PC-9 (cell line): ENCODE data around the gene LSM2. TPM values are rescaled to one million over a fixed set of nuclear protein-coding genes. Genes with fewer than 3 reads are reported as not detected.
"Not testable (repeated sequence)": the region's sequence is repeated elsewhere in the genome, so short reads cannot be mapped to it uniquely, and the experiment has no call there.

Experiments
- BruUV-seq: library from RNA; stranded (reverse); fragments of 400-500 nt; replicated peaks from 2 replicates; lab custom pipeline; 2021; lab: Mats Ljungman, UMichigan
- CTCF ChIA-PET: fragments of 300-600 bp; sonication (Branson Sonifier 250); formaldehyde crosslinking; loops from one replicate; lab custom pipeline; 2022; ENCODE audit warnings: antibody characterized with exemption; lab: Charles Lee
- POLR2A ChIA-PET: fragments of 300-600 bp; sonication (Branson Sonifier 250); formaldehyde crosslinking; loops from one replicate; lab custom pipeline; 2022; ENCODE audit warnings: antibody characterized with exemption; ENCODE audit not compliant: unreplicated experiment; lab: Charles Lee
- DNase-seq, 2 experiments: peaks; one replicate each; pipeline versions ENCODE4 v3.0.0 to v3.0.0-alpha.2; 2015 to 2022; ENCODE audit warnings: mixed read lengths in 1 of 2
- H2AFZ ChIP-seq: fragments of 200-600 bp; sonication (generic); 2 replicates; pipeline ENCODE4 v1.8.1; 2017; ENCODE audit warnings: antibody characterized with exemption
- H3F3A ChIP-seq: fragments of 200-600 bp; sonication (generic); 2 replicates; pipeline ENCODE4 v1.8.1; 2017; ENCODE audit warnings: antibody characterized with exemption, mild to moderate bottlenecking, low read depth; ENCODE audit not compliant: insufficient read depth
- H3K27ac ChIP-seq: fragments of 200-600 bp; sonication (generic); 2 replicates; pipeline ENCODE4 v1.6.1; 2016; ENCODE audit warnings: mixed run types
- H3K27me3 ChIP-seq: fragments of 200-600 bp; sonication (generic); 2 replicates; pipeline ENCODE4 v1.6.1; 2016; ENCODE audit warnings: low read depth, mixed run types; ENCODE audit not compliant: insufficient read depth
- H3K36me3 ChIP-seq: fragments of 200-600 bp; sonication (generic); 2 replicates; pipeline ENCODE4 v1.6.1; 2016; ENCODE audit warnings: low read depth, mixed run types
- H3K4me1 ChIP-seq: fragments of 200-600 bp; sonication (generic); replicated peaks from 2 replicates; pipeline ENCODE4 v1.6.1; 2016; ENCODE audit warnings: mixed run types; ENCODE audit not compliant: insufficient read depth
- H3K4me2 ChIP-seq: fragments of 200-600 bp; sonication (generic); 2 replicates; pipeline ENCODE4 v1.6.1; 2017; ENCODE audit warnings: mixed run types
- H3K4me3 ChIP-seq: fragments of 200-600 bp; sonication (generic); 2 replicates; pipeline ENCODE4 v1.6.1; 2016; ENCODE audit warnings: mixed run types
- H3K79me2 ChIP-seq: fragments of 200-600 bp; sonication (generic); 2 replicates; pipeline ENCODE4 v1.6.1; 2017; ENCODE audit warnings: low read depth, mixed run types
- H3K9me2 ChIP-seq: fragments of 200-600 bp; sonication (generic); 2 replicates; pipeline ENCODE4 v1.8.1; 2017; ENCODE audit warnings: mild to moderate bottlenecking; ENCODE audit not compliant: insufficient read depth
- H3K9me3 ChIP-seq: fragments of 200-600 bp; sonication (generic); 2 replicates; pipeline ENCODE4 v1.8.1; 2016; ENCODE audit warnings: low read depth; ENCODE audit not compliant: insufficient read depth
- H4K20me1 ChIP-seq: fragments of 200-600 bp; sonication (generic); 2 replicates; pipeline ENCODE4 v1.8.1; 2017; ENCODE audit not compliant: insufficient read depth
- CTCF ChIP-seq: fragments of 200-600 bp; sonication (generic); conservative IDR thresholded peaks from 2 replicates; pipeline ENCODE4 v1.6.1; 2017; ENCODE audit warnings: mixed run types, antibody characterized with exemption, mild to moderate bottlenecking, moderate library complexity
- EZH2 ChIP-seq: fragments of 200-600 bp; sonication (generic); IDR thresholded peaks from 2 replicates; pipeline ENCODE4 v1.8.0; 2017; ENCODE audit warnings: antibody characterized with exemption, low read depth
- intact Hi-C: fragments of 100-400 bp; cut with micrococcal nuclease; formaldehyde crosslinking; loops from one replicate; pipeline ENCODE4 v1.10.0; 2022; ENCODE audit not compliant: unreplicated experiment
- total RNA-seq: library from RNA; stranded (reverse); gene quantifications from 2 replicates; pipeline ENCODE4 v1.2.3, GENCODE V29; 2021

LSM2 gene
- total RNA-seq, 1 experiment from 2014 or later: 74.3 TPM

- CTCF ChIA-PET: no interaction called here
- intact Hi-C loops: loop anchor here (10.0 kb wide), 2 partner anchors 277 to 1153 kb away; partner anchors contain the start of genes ATP6V1G2, DDX39B and NFKBIL1
- Histone ChIP-seq H3K27me3 (no peaks in the 10 kb centered on the region), H3K4me1 (peaks cover 69% of the 10 kb centered on the region), H4K20me1 (peaks cover 19% of the 10 kb centered on the region), H3K79me2 (peaks cover 69% of the 10 kb centered on the region), H3K9me2 (no peaks in the 10 kb centered on the region), H3F3A (peaks cover 89% of the 10 kb centered on the region), H3K4me2 (peak overlapping the region; percentile 98), H3K9me3 (no peaks in the 10 kb centered on the region), H3K27ac (peak overlapping the region; percentile 98), H3K4me3 (peak overlapping the region; percentile 81), H2AFZ (peak overlapping the region; percentile 78; the same call in 1 of the 2 replicates), H3K36me3 (no peaks in the 10 kb centered on the region)
- TF ChIP-seq EZH2 (no peak), CTCF (no peak)
- POLR2A ChIA-PET: interaction anchor here (0.5 to 0.6 kb wide), 2 partner anchors 517 to 1148 kb away, joined by 10 to 12 read pairs; no protein-coding TSS in a partner anchor
- DNase-seq: peak; percentile 55 to 85
- BruUV-seq: TSS peak; percentile 60
Observed at GRCh38 chr6:31821301-31822035, 14.7 kb upstream of the LSM2 start.

GRCh38 chr6:31820399-31820798, 13.6 kb upstream of the LSM2 start:
- Histone ChIP-seq H3K4me1 (peaks cover 59% of the 10 kb centered on the region), H4K20me1 (peaks cover 19% of the 10 kb centered on the region), H3K27ac (peak overlapping the region; percentile 98), H3K79me2 (peaks cover 72% of the 10 kb centered on the region), H3K4me2 (peak overlapping the region; percentile 98), H3F3A (peaks cover 79% of the 10 kb centered on the region), H3K4me3 (peak overlapping the region; percentile 81; the same call in 1 of the 2 replicates)
- H3K36me3 ChIP-seq, BruUV-seq, H3K9me2 ChIP-seq, H3K27me3 ChIP-seq, H3K9me3 ChIP-seq, POLR2A ChIA-PET, DNase-seq, H2AFZ ChIP-seq: not testable (repeated sequence)
- intact Hi-C loops: loop anchor here (10.0 kb wide), 2 partner anchors 276 to 1154 kb away; partner anchors contain the start of genes ATP6V1G2, DDX39B and NFKBIL1
- CTCF ChIA-PET: interaction anchor here (0.7 kb wide), 1 partner anchor 42 kb away, joined by 4 read pairs; the partner anchor contains the start of gene NEU1

- H3K27me3 ChIP-seq: no peaks in the 10 kb centered on the region
- no peak for DNase-seq
- intact Hi-C loops: loop anchor here (10.0 kb wide), 2 partner anchors 275 to 1155 kb away; partner anchors contain the start of genes ATP6V1G2, DDX39B and NFKBIL1
- peaks cover 53% of the 10 kb centered on the region for H3K4me1 ChIP-seq
- TF ChIP-seq CTCF (no peak), EZH2 (no peak)
- no peaks in the 10 kb centered on the region for H3K9me3 ChIP-seq
- H4K20me1 ChIP-seq: peaks cover 19% of the 10 kb centered on the region
- H3K4me2 ChIP-seq: peak overlapping the region; percentile 98
- peak overlapping the region; percentile 98 for H3K27ac ChIP-seq
- ChIA-PET CTCF (interaction anchor here (0.6 to 0.7 kb wide), 2 partner anchors 43 to 126 kb away, joined by 3 to 4 read pairs; partner anchors contain the start of genes CFB and NEU1), POLR2A (interaction anchor here (0.6 to 0.7 kb wide), 2 partner anchors 81 to 108 kb away, joined by 8 to 14 read pairs; no protein-coding TSS in a partner anchor)
- no peaks in the 10 kb centered on the region for H3K9me2 ChIP-seq
- no TSS peak for BruUV-seq
- peaks cover 72% of the 10 kb centered on the region for H3K79me2 ChIP-seq
- H3K4me3 ChIP-seq: peak overlapping the region; percentile 81
- peaks cover 75% of the 10 kb centered on the region for H3F3A ChIP-seq
- H2AFZ ChIP-seq: no peak overlapping the region
- no peaks in the 10 kb centered on the region for H3K36me3 ChIP-seq
Observed at GRCh38 chr6:31819871-31820299, 13.1 kb upstream of the LSM2 start.

- H3K27me3 ChIP-seq, H3K36me3 ChIP-seq, CTCF ChIA-PET, H3K9me3 ChIP-seq, H3K9me2 ChIP-seq, BruUV-seq, intact Hi-C loops, H2AFZ ChIP-seq: not testable (repeated sequence)
- Histone ChIP-seq H3K27ac (peak overlapping the region; percentile 98), H4K20me1 (peaks cover 19% of the 10 kb centered on the region), H3K79me2 (peaks cover 65% of the 10 kb centered on the region), H3F3A (peaks cover 71% of the 10 kb centered on the region), H3K4me3 (peak overlapping the region; percentile 81), H3K4me2 (peak overlapping the region; percentile 98), H3K4me1 (peaks cover 45% of the 10 kb centered on the region)
- POLR2A ChIA-PET: interaction anchor here (0.7 to 1.0 kb wide), 3 partner anchors 17 to 220 kb away, joined by 3 to 4 read pairs (median 3); partner anchors contain the start of gene CLIC1
- peak; percentile 53 to 55 for DNase-seq
Observed at GRCh38 chr6:31817929-31818511, 11.3 kb upstream of the LSM2 start.

- peaks cover 19% of the 10 kb centered on the region for H4K20me1 ChIP-seq
- H2AFZ ChIP-seq, H3K9me3 ChIP-seq, H3K9me2 ChIP-seq, intact Hi-C loops, H3K27me3 ChIP-seq, CTCF ChIA-PET, DNase-seq, H3K36me3 ChIP-seq: not testable (repeated sequence)
- BruUV-seq: TSS peak; percentile 38
- POLR2A ChIA-PET: interaction anchor here (0.7 kb wide), 1 partner anchor 219 kb away, joined by 3 read pairs; no protein-coding TSS in a partner anchor
- H3K4me1 ChIP-seq: peaks cover 38% of the 10 kb centered on the region
- peak overlapping the region; percentile 98; the same call in 1 of the 2 replicates for H3K27ac ChIP-seq
- peak overlapping the region; percentile 81 for H3K4me3 ChIP-seq
- H3K79me2 ChIP-seq: peaks cover 64% of the 10 kb centered on the region
- peaks cover 65% of the 10 kb centered on the region for H3F3A ChIP-seq
- H3K4me2 ChIP-seq: peak overlapping the region; percentile 98
Observed at GRCh38 chr6:31817133-31817928, 10.6 kb upstream of the LSM2 start.
